ENCODE results near the gene KCNQ5.

The KCNQ5 gene

GRCh38 chr6:72657407-72658197, 35.7 kb downstream of the KCNQ5 start:
- no peak for TF ChIP-seq CTCF (IDR thresholded peaks at IDR 0.05; ENCODE audit: control insufficient read depth, insufficient read depth, low read depth, low read length, missing control alignments)
- DNase-seq (ENCODE audit: low read depth) = no peak
- no peak overlapping the region for H3K4me3 ChIP-seq (ENCODE audit: control insufficient read depth, low read depth, low read length)

- TF ChIP-seq CTCF (IDR thresholded peaks at IDR 0.05; ENCODE audit: control insufficient read depth, insufficient read depth, low read depth, low read length, missing control alignments) = no peak
- no peak for DNase-seq (ENCODE audit: low read depth)
- H3K4me3 ChIP-seq (ENCODE audit: control insufficient read depth, low read depth, low read length) = no peak overlapping the region
Observed at GRCh38 chr6:72659754-72660153, 37.9 kb downstream of the KCNQ5 start.

GRCh38 chr6:72661411-72661810, 39.5 kb downstream of the KCNQ5 start:
- no peak for TF ChIP-seq CTCF (IDR thresholded peaks at IDR 0.05; ENCODE audit: control insufficient read depth, insufficient read depth, low read depth, low read length, missing control alignments)
- H3K4me3 ChIP-seq (ENCODE audit: control insufficient read depth, low read depth, low read length) = no peak overlapping the region
- no peak for DNase-seq (ENCODE audit: low read depth)

- no peak overlapping the region for H3K4me3 ChIP-seq (ENCODE audit: control insufficient read depth, low read depth, low read length)
- TF ChIP-seq CTCF (IDR thresholded peaks at IDR 0.05; ENCODE audit: control insufficient read depth, insufficient read depth, low read depth, low read length, missing control alignments) = no peak
- no peak for DNase-seq (ENCODE audit: low read depth)
Observed at GRCh38 chr6:72665599-72665998, 43.7 kb downstream of the KCNQ5 start.

- DNase-seq (ENCODE audit: low read depth) = no peak
- no peak for TF ChIP-seq CTCF (IDR thresholded peaks at IDR 0.05; ENCODE audit: control insufficient read depth, insufficient read depth, low read depth, low read length, missing control alignments)
- H3K4me3 ChIP-seq (ENCODE audit: control insufficient read depth, low read depth, low read length) = no peak overlapping the region
Observed at GRCh38 chr6:72669324-72669723, 47.5 kb downstream of the KCNQ5 start.

- no peak for TF ChIP-seq CTCF (IDR thresholded peaks at IDR 0.05; ENCODE audit: control insufficient read depth, insufficient read depth, low read depth, low read length, missing control alignments)
- H3K4me3 ChIP-seq (ENCODE audit: control insufficient read depth, low read depth, low read length) = no peak overlapping the region
- DNase-seq (ENCODE audit: low read depth) = no peak
Observed at GRCh38 chr6:72672906-72673305, 51.0 kb downstream of the KCNQ5 start.
